ENCODE results near the gene TGOLN2.
"Not testable (repeated sequence)": the region's sequence is repeated elsewhere in the genome, so short reads cannot be mapped to it uniquely, and the experiment has no call there.

DNA sequence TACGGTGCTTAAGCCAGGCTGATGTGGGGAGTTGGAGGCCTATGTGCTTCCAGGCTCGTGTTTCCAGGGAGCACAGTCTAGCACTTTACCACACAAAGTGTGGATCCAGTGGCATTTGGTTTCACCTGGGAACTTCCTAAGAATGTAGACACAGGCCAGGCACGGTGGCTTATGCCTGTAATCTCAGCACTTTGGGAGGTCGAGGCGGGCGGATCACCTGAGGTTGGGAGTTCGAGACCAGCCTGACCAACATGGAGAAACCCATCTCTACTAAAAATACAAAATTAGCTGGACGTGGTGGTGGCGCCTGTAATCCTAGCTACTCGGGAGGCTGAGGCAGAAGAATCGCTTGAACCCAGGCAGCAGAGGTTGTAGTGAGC lies 3.8 kb downstream of the TGOLN2 start:
- TF ChIP-seq, protein P1, sequence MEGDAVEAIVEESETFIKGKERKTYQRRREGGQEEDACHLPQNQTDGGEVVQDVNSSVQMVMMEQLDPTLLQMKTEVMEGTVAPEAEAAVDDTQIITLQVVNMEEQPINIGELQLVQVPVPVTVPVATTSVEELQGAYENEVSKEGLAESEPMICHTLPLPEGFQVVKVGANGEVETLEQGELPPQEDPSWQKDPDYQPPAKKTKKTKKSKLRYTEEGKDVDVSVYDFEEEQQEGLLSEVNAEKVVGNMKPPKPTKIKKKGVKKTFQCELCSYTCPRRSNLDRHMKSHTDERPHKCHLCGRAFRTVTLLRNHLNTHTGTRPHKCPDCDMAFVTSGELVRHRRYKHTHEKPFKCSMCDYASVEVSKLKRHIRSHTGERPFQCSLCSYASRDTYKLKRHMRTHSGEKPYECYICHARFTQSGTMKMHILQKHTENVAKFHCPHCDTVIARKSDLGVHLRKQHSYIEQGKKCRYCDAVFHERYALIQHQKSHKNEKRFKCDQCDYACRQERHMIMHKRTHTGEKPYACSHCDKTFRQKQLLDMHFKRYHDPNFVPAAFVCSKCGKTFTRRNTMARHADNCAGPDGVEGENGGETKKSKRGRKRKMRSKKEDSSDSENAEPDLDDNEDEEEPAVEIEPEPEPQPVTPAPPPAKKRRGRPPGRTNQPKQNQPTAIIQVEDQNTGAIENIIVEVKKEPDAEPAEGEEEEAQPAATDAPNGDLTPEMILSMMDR (IDR thresholded peaks at IDR 0.05) = not testable (repeated sequence)
- TF ChIP-seq EP300, POLR2AphosphoS5, POLR2A (IDR thresholded peaks at IDR 0.05): not testable (repeated sequence)

Data from gastroesophageal sphincter (tissue), 3 donors.